Measurements from ENCODE around the gene PDXK.

Gene PDXK

GRCh38 chr21:43808832-43809251, 89.9 kb downstream of the PDXK start:
- DNase-seq = no peak

- no peak for DNase-seq
Observed at GRCh38 chr21:43809346-43809799, 90.4 kb downstream of the PDXK start.

GRCh38 chr21:43809853-43810504, 91.0 kb downstream of the PDXK start:
- no peak for DNase-seq

GRCh38 chr21:43810505-43811261, 91.8 kb downstream of the PDXK start:
- DNase-seq = peak; percentile 91

- DNase-seq = no peak
Observed at GRCh38 chr21:43811262-43812105, 92.6 kb downstream of the PDXK start.
